ENCODE results near the gene RACGAP1. TPM values are rescaled to one million over a fixed set of nuclear protein-coding genes. Genes with fewer than 3 reads are reported as not detected.

The RACGAP1 gene
- polyA plus RNA-seq, 1 of the 3 experiments (the other 2 are of a cell fraction), result 21.5 TPM

- Histone ChIP-seq H3K27me3 (ENCODE audit: insufficient read depth) (no peaks in the 10 kb centered on the region), H3K79me2 (ENCODE audit: insufficient read depth) (peaks cover 100% of the 10 kb centered on the region), H3F3A (replicated peaks; ENCODE audit: insufficient read depth) (peaks cover 10% of the 10 kb centered on the region), H2AFZ (ENCODE audit: low read depth) (no peak overlapping the region), H4K20me1 (ENCODE audit: insufficient read depth) (peaks cover 6% of the 10 kb centered on the region; the same call in 1 of the 2 replicates), H3K27ac (ENCODE audit: low read depth in 2 of 2, low read length in 1 of 2) (no peak overlapping the region), H3K36me3 (replicated peaks in 1 of 2; ENCODE audit: control insufficient read depth in 1 of 2, insufficient read depth in 2 of 2, low read length in 1 of 2) (peaks cover 0 to 4% of the 10 kb centered on the region in 2 experiments), H3K4me3 (ENCODE audit: low read depth in 2 of 2, low read length in 1 of 2) (no peak overlapping the region), H3K9me2 (no peaks in the 10 kb centered on the region), H3K9ac (no peak overlapping the region), H3K4me1 (ENCODE audit: control insufficient read depth in 1 of 2, insufficient read depth in 2 of 2, low read depth in 1 of 2, low read length in 1 of 2) (peaks cover 3 to 7% of the 10 kb centered on the region in 2 experiments; a peak in 3 of 4 replicates), H3K4me2 (no peak overlapping the region), H3K9me3 (no peaks in the 10 kb centered on the region)
- POLR2A ChIA-PET, result no interaction called here
- DNase-seq, result no peak
- 94% methylated on average over 2 of the region's 2 CpGs for whole genome bisulfite sequencing (ENCODE audit: low lambda C conversion rate)
- TF ChIP-seq GABPA (IDR thresholded peaks at IDR 0.05; ENCODE audit: low read depth), result no peak
- TF ChIP-seq RXRA (IDR thresholded peaks at IDR 0.05; ENCODE audit: borderline replicate concordance, low read depth), result no peak
- TF ChIP-seq JUND (IDR thresholded peaks at IDR 0.05), result no peak
- no peak for TF ChIP-seq CTCF (IDR thresholded peaks at IDR 0.05)
- TF ChIP-seq SMC3 (IDR thresholded peaks at IDR 0.05; ENCODE audit: low read depth, low read length), result no peak
- TF ChIP-seq NRF1 (IDR thresholded peaks at IDR 0.05; ENCODE audit: low read depth, low read length), result no peak
- TF ChIP-seq REST (IDR thresholded peaks at IDR 0.05; ENCODE audit: low read depth, low read length), result no peak
- no peak for TF ChIP-seq GATA2 (CRISPR knock-in tag; IDR thresholded peaks at IDR 0.05)
- no peak for TF ChIP-seq RCOR1 (IDR thresholded peaks at IDR 0.05; ENCODE audit: low read length)
- no peak for TF ChIP-seq ZBTB33 (IDR thresholded peaks at IDR 0.05; ENCODE audit: borderline replicate concordance, low read depth)
- TF ChIP-seq FOXJ3 (CRISPR knock-in tag; IDR thresholded peaks at IDR 0.05), result no peak
- no peak for TF ChIP-seq EP300 (IDR thresholded peaks at IDR 0.05; ENCODE audit: borderline replicate concordance in 1 of 2, low read depth in 1 of 2, low read length in 1 of 2)
- no peak for TF ChIP-seq TCF12 (IDR thresholded peaks at IDR 0.05)
- no peak for TF ChIP-seq MEF2A (IDR thresholded peaks at IDR 0.05; ENCODE audit: borderline replicate concordance, low read depth)
- TF ChIP-seq MXI1 (IDR thresholded peaks at IDR 0.05; ENCODE audit: low read depth, low read length), result no peak
- TF ChIP-seq SIN3A (IDR thresholded peaks at IDR 0.05; ENCODE audit: borderline replicate concordance, low read depth, low read length), result no peak
- CTCF ChIA-PET, result interaction anchor here (1.1 to 2.5 kb wide), 7 partner anchors 9 to 152 kb away, joined by 3 to 14 read pairs (median 6); no protein-coding TSS in a partner anchor
These were observed 6.3 kb downstream of the RACGAP1 start for GRCh38 chr12:50018968-50019367.
